ENCODE data around the gene ZMYND11.
"Not testable (repeated sequence)": the region's sequence is repeated elsewhere in the genome, so short reads cannot be mapped to it uniquely, and the experiment has no call there.

ZMYND11 gene

GRCh38 chr10:246431-246830 is 111.2 kb downstream of the ZMYND11 start:
- no peak for DNase-seq (ENCODE audit: low read depth)

- DNase-seq (ENCODE audit: low read depth): no peak
These were observed 112.2 kb downstream of the ZMYND11 start for GRCh38 chr10:247480-247879.

GRCh38 chr10:248307-248706 is 113.1 kb downstream of the ZMYND11 start:
- DNase-seq (ENCODE audit: low read depth): no peak

GRCh38 chr10:251982-252582 is 116.8 kb downstream of the ZMYND11 start:
- no peak for DNase-seq (ENCODE audit: low read depth)

- DNase-seq (ENCODE audit: low read depth): no peak
These were observed 125.7 kb downstream of the ZMYND11 start for GRCh38 chr10:260819-261429.

GRCh38 chr10:264160-265073 is 129.2 kb downstream of the ZMYND11 start:
- not testable (repeated sequence) for DNase-seq (ENCODE audit: low read depth)

GRCh38 chr10:265074-265440 is 129.8 kb downstream of the ZMYND11 start:
- not testable (repeated sequence) for DNase-seq (ENCODE audit: low read depth)

- not testable (repeated sequence) for DNase-seq (ENCODE audit: low read depth)
These were observed 130.7 kb downstream of the ZMYND11 start for GRCh38 chr10:265816-266588.

GRCh38 chr10:266974-267425 is 131.7 kb downstream of the ZMYND11 start:
- no peak for DNase-seq (ENCODE audit: low read depth)

- DNase-seq (ENCODE audit: low read depth): no peak
These were observed 132.4 kb downstream of the ZMYND11 start for GRCh38 chr10:267705-268104.

- DNase-seq (ENCODE audit: low read depth): no peak
These were observed 134.3 kb downstream of the ZMYND11 start for GRCh38 chr10:269440-270074.

GRCh38 chr10:271201-271600 is 135.9 kb downstream of the ZMYND11 start:
- no peak for DNase-seq (ENCODE audit: low read depth)

GRCh38 chr10:271722-272121 is 136.5 kb downstream of the ZMYND11 start:
- no peak for DNase-seq (ENCODE audit: low read depth)

GRCh38 chr10:273088-273487 is 137.8 kb downstream of the ZMYND11 start:
- DNase-seq (ENCODE audit: low read depth): no peak

- DNase-seq (ENCODE audit: low read depth): no peak
These were observed 139.6 kb downstream of the ZMYND11 start for GRCh38 chr10:274866-275265.

GRCh38 chr10:275680-276079 is 140.4 kb downstream of the ZMYND11 start:
- no peak for DNase-seq (ENCODE audit: low read depth)

GRCh38 chr10:277963-278362 is 142.7 kb downstream of the ZMYND11 start:
- DNase-seq (ENCODE audit: low read depth): no peak

GRCh38 chr10:278707-279106 is 143.5 kb downstream of the ZMYND11 start:
- DNase-seq (ENCODE audit: low read depth): no peak

GRCh38 chr10:279232-279631 is 144.0 kb downstream of the ZMYND11 start:
- no peak for DNase-seq (ENCODE audit: low read depth)

- no peak for DNase-seq (ENCODE audit: low read depth)
These were observed 144.4 kb downstream of the ZMYND11 start for GRCh38 chr10:279655-280054.

GRCh38 chr10:282294-283139 is 147.3 kb downstream of the ZMYND11 start:
- no peak for DNase-seq (ENCODE audit: low read depth)

All from stimulated activated CD8-positive, alpha-beta memory T cell treated with anti-CD3 and anti-CD28 coated beads, Interleukin-12 subunit alpha, Interleukin-12 subunit beta, amount 100 ng/mL, for 1 hour (primary cell).